ENCODE measurements around the gene SDK2. TPM values are rescaled to one million over a fixed set of nuclear protein-coding genes. Genes with fewer than 3 reads are reported as not detected.

SDK2 gene
- total RNA-seq, 4 donors from 2014 or later, result under 0.01 to 0.49 (median 0.08) TPM

DNA sequence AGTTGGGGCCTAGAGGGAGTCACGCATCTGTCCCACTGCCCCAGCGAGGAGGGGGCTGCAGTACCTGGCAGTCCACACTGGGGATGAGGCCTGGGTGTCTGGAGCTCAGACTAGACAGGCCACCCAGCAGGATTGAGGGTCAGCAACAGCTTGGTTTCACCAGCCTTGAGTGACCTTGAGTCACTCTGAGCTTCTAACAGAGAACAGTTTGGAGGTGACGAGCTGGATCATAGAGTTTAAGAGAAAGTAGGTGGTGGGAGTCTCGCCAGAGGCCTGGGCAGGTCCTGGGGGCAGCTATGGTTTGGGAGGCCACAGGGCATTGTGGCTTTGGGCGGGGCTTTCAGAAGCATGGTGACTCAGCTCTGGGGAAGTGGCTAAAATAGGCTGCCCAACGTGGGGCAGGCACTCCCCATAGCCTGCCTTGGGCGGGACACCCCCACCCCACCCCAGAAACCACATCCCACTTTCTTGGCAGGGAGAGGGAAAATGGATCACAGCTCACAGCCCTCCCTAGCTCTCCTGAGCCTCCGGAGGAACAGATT is 352.9 kb downstream of the SDK2 start:
- TF ChIP-seq, protein P1, sequence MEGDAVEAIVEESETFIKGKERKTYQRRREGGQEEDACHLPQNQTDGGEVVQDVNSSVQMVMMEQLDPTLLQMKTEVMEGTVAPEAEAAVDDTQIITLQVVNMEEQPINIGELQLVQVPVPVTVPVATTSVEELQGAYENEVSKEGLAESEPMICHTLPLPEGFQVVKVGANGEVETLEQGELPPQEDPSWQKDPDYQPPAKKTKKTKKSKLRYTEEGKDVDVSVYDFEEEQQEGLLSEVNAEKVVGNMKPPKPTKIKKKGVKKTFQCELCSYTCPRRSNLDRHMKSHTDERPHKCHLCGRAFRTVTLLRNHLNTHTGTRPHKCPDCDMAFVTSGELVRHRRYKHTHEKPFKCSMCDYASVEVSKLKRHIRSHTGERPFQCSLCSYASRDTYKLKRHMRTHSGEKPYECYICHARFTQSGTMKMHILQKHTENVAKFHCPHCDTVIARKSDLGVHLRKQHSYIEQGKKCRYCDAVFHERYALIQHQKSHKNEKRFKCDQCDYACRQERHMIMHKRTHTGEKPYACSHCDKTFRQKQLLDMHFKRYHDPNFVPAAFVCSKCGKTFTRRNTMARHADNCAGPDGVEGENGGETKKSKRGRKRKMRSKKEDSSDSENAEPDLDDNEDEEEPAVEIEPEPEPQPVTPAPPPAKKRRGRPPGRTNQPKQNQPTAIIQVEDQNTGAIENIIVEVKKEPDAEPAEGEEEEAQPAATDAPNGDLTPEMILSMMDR (IDR thresholded peaks at IDR 0.05; ENCODE audit: low read depth), result no peak

DNA sequence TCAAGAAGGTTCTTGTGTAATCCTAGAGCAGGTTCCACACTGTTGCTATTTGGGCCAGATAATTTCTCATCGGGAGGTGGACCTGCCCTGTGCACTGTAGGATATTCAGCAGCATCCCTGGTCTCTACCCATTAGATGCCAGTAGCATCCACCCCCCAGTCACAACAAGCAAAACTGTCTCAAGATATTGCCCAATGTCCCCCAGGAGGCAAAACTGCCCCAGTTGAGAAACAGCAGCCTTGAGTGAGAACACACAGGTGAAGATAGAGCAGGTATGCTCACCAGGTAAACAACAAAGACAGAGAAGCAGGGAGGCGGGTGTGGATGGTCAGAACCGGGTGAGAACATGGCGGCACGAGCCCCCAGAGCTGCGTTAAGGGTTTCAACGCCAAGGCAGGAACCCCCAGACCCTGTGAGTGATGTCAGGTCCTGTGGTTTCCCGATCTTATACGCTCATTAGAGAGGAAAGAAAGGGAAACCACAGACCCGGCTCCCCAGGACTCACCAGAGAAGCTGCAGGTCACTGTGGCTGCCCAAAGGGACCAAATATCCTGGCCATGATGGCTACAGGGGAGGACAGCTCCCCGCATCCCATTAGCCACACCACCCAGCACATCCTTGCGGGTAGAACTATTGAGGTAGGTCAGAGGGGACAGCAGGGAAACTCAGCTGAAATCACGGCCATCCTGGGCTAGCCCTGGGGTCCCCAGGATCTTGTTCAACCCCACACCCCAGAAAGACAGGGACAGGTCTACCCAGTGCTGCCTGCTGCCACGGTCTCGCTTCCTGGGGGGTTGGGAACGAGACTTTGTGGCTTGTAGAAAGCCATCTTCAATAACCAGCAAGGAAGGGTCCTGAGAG is 353.6 kb downstream of the SDK2 start:
- TF ChIP-seq, protein P1 (IDR thresholded peaks at IDR 0.05; ENCODE audit: low read depth), result no peak

DNA sequence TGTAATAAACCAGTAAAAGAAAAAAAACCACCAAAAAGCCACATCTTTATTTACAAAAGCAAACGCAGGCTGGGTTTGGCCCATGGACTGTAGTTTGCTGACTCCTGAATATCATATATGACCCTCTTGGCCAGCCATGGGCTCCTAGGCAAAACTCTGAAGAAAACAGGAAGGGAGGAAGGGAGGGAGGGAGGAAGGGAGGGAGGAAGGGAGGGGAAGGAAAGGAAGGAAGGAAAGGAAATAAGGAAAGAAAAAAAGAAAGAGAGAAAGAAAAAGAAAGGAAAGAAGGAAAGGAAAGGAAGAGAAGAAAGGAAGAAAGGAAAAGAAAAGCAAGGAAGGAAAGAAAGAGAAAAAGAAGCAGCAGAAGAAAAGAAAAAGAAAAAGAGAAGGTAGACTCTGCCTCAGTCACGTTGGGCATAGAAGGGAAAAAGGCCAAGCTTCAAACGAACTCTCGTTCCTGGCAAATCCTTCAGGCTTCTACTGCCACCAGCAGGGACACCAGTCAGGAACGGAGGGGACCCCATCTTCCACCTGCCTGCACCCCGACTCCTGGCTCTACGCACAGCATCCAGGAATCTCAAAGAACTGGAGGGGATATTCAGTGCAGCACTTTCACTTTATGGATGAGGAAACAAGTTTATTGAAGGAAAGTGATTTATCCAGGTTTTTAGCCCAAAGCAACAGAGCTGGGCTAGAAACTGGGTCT is 354.5 kb downstream of the SDK2 start:
- TF ChIP-seq, protein P1 (IDR thresholded peaks at IDR 0.05; ENCODE audit: low read depth), result no peak

DNA sequence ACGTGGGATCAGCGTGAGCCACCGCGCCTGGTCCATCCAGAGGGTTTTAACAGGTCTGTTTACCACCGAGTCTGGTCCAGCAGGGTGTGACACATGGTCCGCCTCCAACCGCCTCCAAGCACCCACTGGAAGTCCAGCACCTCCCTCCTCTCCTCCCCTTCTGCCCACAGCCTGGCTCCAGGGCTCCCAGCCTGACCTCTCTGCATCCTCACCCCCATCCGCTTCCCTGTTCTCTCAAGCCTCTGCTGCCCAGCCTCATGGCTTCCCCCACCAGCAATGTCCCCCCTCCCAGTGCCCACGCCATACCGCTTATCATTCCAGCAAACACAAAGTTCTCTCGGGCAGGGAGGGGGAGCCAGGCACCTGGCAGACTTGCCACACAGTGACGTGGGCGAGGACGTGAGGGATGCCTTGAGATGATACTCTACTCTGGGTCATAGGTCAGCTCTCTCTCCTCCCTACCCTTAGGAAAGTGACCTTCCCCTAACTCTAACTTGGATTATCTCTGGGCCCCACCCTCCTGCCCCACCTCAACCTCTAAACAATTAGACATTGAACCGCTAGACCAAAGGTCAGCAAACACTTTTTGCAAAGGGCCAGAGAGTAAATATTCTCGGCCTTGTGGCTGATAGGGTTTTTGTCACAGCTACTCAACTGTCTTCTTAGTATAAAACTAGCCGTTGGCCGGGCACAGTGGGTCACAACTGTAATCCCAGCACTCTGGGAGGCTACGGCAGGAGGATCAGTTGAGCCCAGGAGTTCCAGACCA is 355.5 kb downstream of the SDK2 start:
- TF ChIP-seq, protein P1 (IDR thresholded peaks at IDR 0.05; ENCODE audit: low read depth), result no peak

DNA sequence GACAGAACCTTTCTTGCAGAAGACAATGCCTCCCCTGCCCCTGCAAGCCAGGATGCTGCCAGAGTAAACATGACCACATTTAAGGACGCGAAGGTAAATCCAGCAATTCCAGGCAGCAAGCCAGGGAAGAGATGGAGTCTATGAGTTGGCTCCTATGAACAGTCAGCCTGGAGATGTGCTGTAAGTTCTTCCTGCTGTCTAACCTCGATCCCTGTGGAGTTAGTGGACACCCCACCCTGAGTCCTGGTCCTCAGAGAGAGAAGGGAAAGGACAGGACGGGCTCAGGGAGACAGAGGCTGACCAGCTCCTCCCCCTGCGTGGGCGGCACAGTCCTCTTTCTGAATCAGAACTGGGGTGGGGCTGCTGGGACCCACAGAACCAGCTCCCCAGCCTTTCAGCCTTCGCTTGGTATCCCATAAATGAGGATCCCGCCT is 357.4 kb downstream of the SDK2 start:
- TF ChIP-seq, protein P1 (IDR thresholded peaks at IDR 0.05; ENCODE audit: low read depth), result no peak

DNA sequence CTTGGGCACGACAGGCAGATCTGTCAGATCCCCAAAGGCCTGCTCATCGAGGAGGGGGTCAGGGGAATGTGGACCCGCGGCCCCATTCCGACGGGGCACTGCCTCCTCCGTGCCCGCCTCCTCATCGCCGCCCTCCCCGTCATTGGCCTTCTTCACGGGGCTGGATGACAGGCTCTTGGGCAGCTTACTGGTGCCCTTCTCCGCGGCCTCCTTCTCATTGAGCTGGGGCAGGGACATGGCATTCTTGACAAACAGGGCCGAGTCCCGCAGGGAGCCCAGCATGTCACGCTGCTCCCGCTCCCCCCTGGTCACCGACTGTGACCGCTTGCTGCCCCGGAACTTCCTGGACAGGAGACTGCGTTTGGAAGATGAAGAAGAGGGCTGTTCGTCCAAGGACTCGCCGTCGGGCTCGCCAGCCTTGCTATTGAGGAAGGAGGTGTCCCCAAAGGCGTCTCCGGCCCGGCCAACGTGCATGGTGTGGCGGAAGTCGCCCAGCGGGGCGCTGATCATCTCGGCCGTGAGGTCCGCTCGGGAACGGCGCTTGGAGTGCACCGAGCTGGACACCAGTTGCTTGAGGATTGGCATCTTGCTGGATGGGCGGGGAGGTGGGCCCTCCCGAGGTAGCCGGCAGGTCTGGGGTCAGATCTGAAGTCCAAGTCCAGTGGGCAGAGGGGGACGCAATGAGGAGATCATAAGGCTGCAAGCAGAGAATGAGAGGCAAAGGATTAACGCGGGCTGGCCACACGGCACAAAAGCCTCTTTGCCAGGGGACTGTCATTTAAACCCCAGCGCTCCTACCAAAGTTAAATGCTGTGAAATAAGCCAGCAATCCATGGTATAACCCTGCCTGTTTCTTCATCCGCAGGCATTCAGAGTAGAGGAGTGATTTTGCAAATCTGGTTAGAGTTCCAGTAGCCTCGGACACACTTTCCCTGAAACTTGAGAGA is 358.1 kb downstream of the SDK2 start:
- TF ChIP-seq, protein P1 (IDR thresholded peaks at IDR 0.05; ENCODE audit: low read depth), result no peak
